CD14-positive monocyte (primary cell): Measurements from ENCODE around the gene PCDHB7. TPM values are rescaled to one million over a fixed set of nuclear protein-coding genes. Genes with fewer than 3 reads are reported as not detected.

Experiments
- polyA plus RNA-seq, 3 donors: library from polyadenylated mRNA; depleted of rRNA in 1 of 3; unstranded in 2 of 3; stranded (reverse) in 1 of 3; fragments of 300-500 nt in 2 of 3; fragments of >200 nt in 1 of 3; fragmentation: Illumina TruSeq in 2 of 3; gene quantifications; 1 replicate in 2 of 3; 2 replicates in 1 of 3; pipeline ENCODE4 v1.2.3, GENCODE V29; 2012 to 2021

The PCDHB7 gene
- polyA plus RNA-seq, 3 donors: not detected

Other genes with a start within 250 kb of the PCDHB7 start
- not detected for gene PCDHAC1, start 246.3 kb upstream of the PCDHB7 start, polyA plus RNA-seq
- not detected for gene PCDHAC2, start 206.2 kb upstream of the PCDHB7 start, polyA plus RNA-seq
- not detected for gene PCDHB1, start 121.3 kb upstream of the PCDHB7 start, polyA plus RNA-seq
- gene PCDHB2, start 78.0 kb upstream of the PCDHB7 start, polyA plus RNA-seq: not detected
- not detected for gene PCDHB3, start 72.2 kb upstream of the PCDHB7 start, polyA plus RNA-seq
- gene PCDHB4, start 50.8 kb upstream of the PCDHB7 start, polyA plus RNA-seq: not detected
- not detected for gene PCDHB5, start 37.4 kb upstream of the PCDHB7 start, polyA plus RNA-seq
- not detected for gene PCDHB6, start 22.6 kb upstream of the PCDHB7 start, polyA plus RNA-seq
- not detected for gene PCDHB8, start 5.1 kb downstream of the PCDHB7 start, polyA plus RNA-seq
- gene PCDHB16, start 9.7 kb downstream of the PCDHB7 start, polyA plus RNA-seq: not detected
- not detected for gene PCDHB9, start 14.5 kb downstream of the PCDHB7 start, polyA plus RNA-seq
- not detected for gene PCDHB10, start 19.7 kb downstream of the PCDHB7 start, polyA plus RNA-seq
- not detected for gene PCDHB11, start 27.0 kb downstream of the PCDHB7 start, polyA plus RNA-seq
- not detected for gene PCDHB12, start 36.1 kb downstream of the PCDHB7 start, polyA plus RNA-seq
- gene PCDHB13, start 41.3 kb downstream of the PCDHB7 start, polyA plus RNA-seq: not detected
- not detected for gene PCDHB14, start 50.7 kb downstream of the PCDHB7 start, polyA plus RNA-seq
- gene PCDHB15, start 72.8 kb downstream of the PCDHB7 start, polyA plus RNA-seq: not detected
- gene SLC25A2, start 131.4 kb downstream of the PCDHB7 start, polyA plus RNA-seq: not detected
- 10 to 100 TPM; 11.8 to 57.5 (median 52.7) TPM for gene TAF7, start 148.1 kb downstream of the PCDHB7 start, polyA plus RNA-seq
- not detected for gene PCDHGA1, start 157.9 kb downstream of the PCDHB7 start, polyA plus RNA-seq
- not detected for gene PCDHGA2, start 166.1 kb downstream of the PCDHB7 start, polyA plus RNA-seq
- not detected for gene PCDHGA3, start 171.2 kb downstream of the PCDHB7 start, polyA plus RNA-seq
- gene PCDHGB1, start 177.5 kb downstream of the PCDHB7 start, polyA plus RNA-seq: not detected
- gene PCDHGA4, start 182.4 kb downstream of the PCDHB7 start, polyA plus RNA-seq: under 1 TPM in 1 of 3 donors, not detected in 2; 0.03 TPM
- gene PCDHGB2, start 187.3 kb downstream of the PCDHB7 start, polyA plus RNA-seq: under 1 TPM in 1 of 3 donors, not detected in 2; 0.01 TPM
- not detected for gene PCDHGA5, start 191.5 kb downstream of the PCDHB7 start, polyA plus RNA-seq
- gene PCDHGB3, start 197.6 kb downstream of the PCDHB7 start, polyA plus RNA-seq: not detected
- gene PCDHGA6, start 201.2 kb downstream of the PCDHB7 start, polyA plus RNA-seq: not detected
- gene PCDHGA7, start 210.1 kb downstream of the PCDHB7 start, polyA plus RNA-seq: not detected
- gene PCDHGB4, start 215.1 kb downstream of the PCDHB7 start, polyA plus RNA-seq: not detected
- gene PCDHGA8, start 220.0 kb downstream of the PCDHB7 start, polyA plus RNA-seq: not detected
- under 1 TPM in 2 of 3 donors, not detected in 1; 0.01 to 0.08 TPM for gene PCDHGB5, start 225.3 kb downstream of the PCDHB7 start, polyA plus RNA-seq
- not detected for gene PCDHGA9, start 230.1 kb downstream of the PCDHB7 start, polyA plus RNA-seq
- gene PCDHGB6, start 235.4 kb downstream of the PCDHB7 start, polyA plus RNA-seq: under 1 TPM in 2 of 3 donors, not detected in 1; 0.01 to 0.06 TPM
- gene PCDHGA10, start 240.3 kb downstream of the PCDHB7 start, polyA plus RNA-seq: not detected
- gene PCDHGB7, start 245.0 kb downstream of the PCDHB7 start, polyA plus RNA-seq: under 1 TPM in 1 of 3 donors, not detected in 2; 0.04 TPM
- not detected for gene PCDHGA11, start 248.4 kb downstream of the PCDHB7 start, polyA plus RNA-seq